Progenitor cell of endocrine pancreas (in vitro differentiated cells): Measurements from ENCODE around the gene ZNF292. TPM values are rescaled to one million over a fixed set of nuclear protein-coding genes. Genes with fewer than 3 reads are reported as not detected.

ENCODE experiments used
- DNase-seq: peaks from one replicate; pipeline ENCODE4 v3.0.0; 2021; ENCODE audit warnings: low spot score; ENCODE audit not compliant: unreplicated experiment
- H3K27ac Mint-ChIP-seq: 2 replicates; pipeline ENCODE4 v1.8.0; 2021; ENCODE audit warnings: mild to moderate bottlenecking, moderate library complexity, mixed read lengths
- H3K27me3 Mint-ChIP-seq: 2 replicates; pipeline ENCODE4 v1.8.0; 2021; ENCODE audit warnings: mixed read lengths
- H3K36me3 Mint-ChIP-seq: 2 replicates; pipeline ENCODE4 v1.8.0; 2022; ENCODE audit warnings: mixed read lengths; ENCODE audit not compliant: insufficient read depth
- H3K4me1 Mint-ChIP-seq: 2 replicates; pipeline ENCODE4 v1.8.0; 2021; ENCODE audit warnings: low read depth, mixed read lengths
- H3K4me3 Mint-ChIP-seq: 2 replicates; pipeline ENCODE4 v1.8.0; 2021; ENCODE audit warnings: low read depth, mild to moderate bottlenecking, moderate library complexity, mixed read lengths
- H3K9me3 Mint-ChIP-seq: 2 replicates; pipeline ENCODE4 v1.8.0; 2021; ENCODE audit warnings: low read depth, mixed read lengths
- CTCF ChIP-seq: fragments of 200-600 bp; sonication (generic); IDR thresholded peaks from one replicate; pipeline ENCODE4 v1.5.0; 2021; ENCODE audit warnings: antibody characterized with exemption, mild to moderate bottlenecking; ENCODE audit not compliant: unreplicated experiment
- total RNA-seq: library from RNA; stranded (reverse); gene quantifications from 2 replicates; pipeline ENCODE4 v1.2.1, GENCODE V29; 2021

Gene ZNF292
- total RNA-seq, 1 donor from 2014 or later = 67.9 TPM

- no peaks in the 10 kb centered on the region for H3K36me3 Mint-ChIP-seq
- H3K27ac Mint-ChIP-seq = no peak overlapping the region
- DNase-seq = no peak
- H3K4me3 Mint-ChIP-seq = no peak overlapping the region
- peaks cover 26% of the 10 kb centered on the region for H3K4me1 Mint-ChIP-seq
- H3K27me3 Mint-ChIP-seq = peaks cover 16% of the 10 kb centered on the region
- no peak for TF ChIP-seq CTCF
- no peaks in the 10 kb centered on the region for H3K9me3 Mint-ChIP-seq
These were observed 153.6 kb downstream of the ZNF292 start for GRCh38 chr6:87308970-87309369.

- TF ChIP-seq CTCF = no peak
- no peak overlapping the region for H3K27ac Mint-ChIP-seq
- peaks cover 27% of the 10 kb centered on the region for H3K4me1 Mint-ChIP-seq
- peaks cover 37% of the 10 kb centered on the region for H3K27me3 Mint-ChIP-seq
- no peak overlapping the region for H3K4me3 Mint-ChIP-seq
- DNase-seq = no peak
- no peaks in the 10 kb centered on the region for H3K36me3 Mint-ChIP-seq
- no peaks in the 10 kb centered on the region for H3K9me3 Mint-ChIP-seq
These were observed 157.5 kb downstream of the ZNF292 start for GRCh38 chr6:87312860-87313259.

Other genes with a start within 250 kb of the ZNF292 start
- gene HTR1E, start 218.0 kb upstream of the ZNF292 start, total RNA-seq = 0.13 TPM in 1 of 2 replicates, not detected in the other
- 5.5 and 7.1 TPM in 2 replicates for gene CGA, start 60.5 kb upstream of the ZNF292 start, total RNA-seq
- 16.1 and 16.8 TPM in 2 replicates for gene SMIM8, start 167.0 kb downstream of the ZNF292 start, total RNA-seq
- gene GJB7, start 173.7 kb downstream of the ZNF292 start, total RNA-seq = 0.24 and 0.36 TPM in 2 replicates
- gene C6orf163, start 189.2 kb downstream of the ZNF292 start, total RNA-seq = 5.7 and 7.1 TPM in 2 replicates